ENCODE results near the gene PROB1. TPM values are rescaled to one million over a fixed set of nuclear protein-coding genes. Genes with fewer than 3 reads are reported as not detected.
"Not testable (repeated sequence)": the region's sequence is repeated elsewhere in the genome, so short reads cannot be mapped to it uniquely, and the experiment has no call there.

PROB1 gene
- total RNA-seq, 4 donors from 2014 or later: 0.08 to 0.44 (median 0.35) TPM

GRCh38 chr5:139410993-139411828 is 16.3 kb upstream of the PROB1 start:
- WGBS: 68% methylated on average over 17 of the region's 17 CpGs
- Histone ChIP-seq H3K4me1 (peaks cover 36% of the 10 kb centered on the region), H3K4me3 (no peak overlapping the region), H3K9me3 (no peaks in the 10 kb centered on the region), H3K27me3 (no peaks in the 10 kb centered on the region), H3K27ac (peak overlapping the region; percentile 28), H3K36me3 (no peaks in the 10 kb centered on the region)
- TF ChIP-seq POLR2A (IDR thresholded peaks at IDR 0.05): no peak
- no peak for TF ChIP-seq EP300 (IDR thresholded peaks at IDR 0.05)
- no peak for TF ChIP-seq POLR2AphosphoS5 (IDR thresholded peaks at IDR 0.05)
- TF ChIP-seq, protein P1, sequence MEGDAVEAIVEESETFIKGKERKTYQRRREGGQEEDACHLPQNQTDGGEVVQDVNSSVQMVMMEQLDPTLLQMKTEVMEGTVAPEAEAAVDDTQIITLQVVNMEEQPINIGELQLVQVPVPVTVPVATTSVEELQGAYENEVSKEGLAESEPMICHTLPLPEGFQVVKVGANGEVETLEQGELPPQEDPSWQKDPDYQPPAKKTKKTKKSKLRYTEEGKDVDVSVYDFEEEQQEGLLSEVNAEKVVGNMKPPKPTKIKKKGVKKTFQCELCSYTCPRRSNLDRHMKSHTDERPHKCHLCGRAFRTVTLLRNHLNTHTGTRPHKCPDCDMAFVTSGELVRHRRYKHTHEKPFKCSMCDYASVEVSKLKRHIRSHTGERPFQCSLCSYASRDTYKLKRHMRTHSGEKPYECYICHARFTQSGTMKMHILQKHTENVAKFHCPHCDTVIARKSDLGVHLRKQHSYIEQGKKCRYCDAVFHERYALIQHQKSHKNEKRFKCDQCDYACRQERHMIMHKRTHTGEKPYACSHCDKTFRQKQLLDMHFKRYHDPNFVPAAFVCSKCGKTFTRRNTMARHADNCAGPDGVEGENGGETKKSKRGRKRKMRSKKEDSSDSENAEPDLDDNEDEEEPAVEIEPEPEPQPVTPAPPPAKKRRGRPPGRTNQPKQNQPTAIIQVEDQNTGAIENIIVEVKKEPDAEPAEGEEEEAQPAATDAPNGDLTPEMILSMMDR (IDR thresholded peaks at IDR 0.05): no peak
- no peak for DNase-seq (ENCODE audit: low spot score in 2 of 2)

GRCh38 chr5:139410121-139410992 is 15.5 kb upstream of the PROB1 start:
- 55% methylated on average over 6 of the region's 6 CpGs for WGBS
- DNase-seq (ENCODE audit: low spot score in 2 of 2): no peak
- Histone ChIP-seq H3K9me3 (no peaks in the 10 kb centered on the region), H3K36me3 (no peaks in the 10 kb centered on the region), H3K4me1 (peaks cover 28% of the 10 kb centered on the region), H3K27me3 (no peaks in the 10 kb centered on the region), H3K4me3 (no peak overlapping the region), H3K27ac (peak overlapping the region; percentile 28)
- TF ChIP-seq EP300 (IDR thresholded peaks at IDR 0.05) (no peak), POLR2AphosphoS5 (IDR thresholded peaks at IDR 0.05) (no peak), POLR2A (IDR thresholded peaks at IDR 0.05) (no peak)
- TF ChIP-seq, protein P1 (IDR thresholded peaks at IDR 0.05): no peak

DNA sequence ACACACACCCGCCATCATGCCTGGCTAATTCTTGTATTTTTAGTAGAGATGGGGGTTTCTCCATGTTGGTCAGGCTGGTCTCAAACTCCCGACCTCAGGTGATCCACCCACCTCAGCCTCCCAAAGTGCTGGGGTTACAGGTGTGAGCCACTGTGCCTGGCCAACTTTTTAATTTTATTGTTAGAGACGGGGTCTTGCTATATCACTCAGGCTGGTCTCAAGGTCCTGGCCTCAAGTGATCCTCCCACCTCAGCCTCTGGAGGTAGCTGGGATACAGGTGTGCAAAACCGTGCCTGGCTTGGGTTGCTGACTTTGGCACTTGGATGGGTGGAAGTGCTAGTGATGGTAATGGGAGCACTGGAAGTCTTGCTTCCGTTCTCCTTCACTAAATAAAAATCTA is 14.2 kb upstream of the PROB1 start:
- H3K36me3 ChIP-seq; DNase-seq (ENCODE audit: low spot score in 2 of 2); H3K27me3 ChIP-seq; H3K9me3 ChIP-seq; H3K27ac ChIP-seq; H3K4me3 ChIP-seq: not testable (repeated sequence)
- WGBS: 82% methylated on average over 5 of the region's 5 CpGs
- H3K4me1 ChIP-seq: peaks cover 20% of the 10 kb centered on the region

- Histone ChIP-seq H3K27ac (no peak overlapping the region), H3K4me1 (peaks cover 26% of the 10 kb centered on the region), H3K27me3 (no peaks in the 10 kb centered on the region), H3K4me3 (no peak overlapping the region), H3K9me3 (no peaks in the 10 kb centered on the region), H3K36me3 (no peaks in the 10 kb centered on the region)
- no peak for DNase-seq (ENCODE audit: low spot score in 2 of 2)
- TF ChIP-seq, protein P1 (IDR thresholded peaks at IDR 0.05): no peak
- TF ChIP-seq POLR2A (IDR thresholded peaks at IDR 0.05): no peak
- TF ChIP-seq POLR2AphosphoS5 (IDR thresholded peaks at IDR 0.05): no peak
- no peak for TF ChIP-seq EP300 (IDR thresholded peaks at IDR 0.05)
- 77% methylated on average over 7 of the region's 7 CpGs for WGBS
These were observed 13.3 kb upstream of the PROB1 start for GRCh38 chr5:139408191-139408590.

GRCh38 chr5:139407517-139407916 is 12.6 kb upstream of the PROB1 start:
- no peaks in the 10 kb centered on the region for H3K9me3 ChIP-seq
- no peak overlapping the region for H3K27ac ChIP-seq
- DNase-seq (ENCODE audit: low spot score in 2 of 2): no peak
- TF ChIP-seq POLR2A (IDR thresholded peaks at IDR 0.05) (no peak), EP300 (IDR thresholded peaks at IDR 0.05) (no peak), POLR2AphosphoS5 (IDR thresholded peaks at IDR 0.05) (no peak)
- TF ChIP-seq, protein P1 (IDR thresholded peaks at IDR 0.05): no peak
- H3K4me1 ChIP-seq: peaks cover 29% of the 10 kb centered on the region
- no peaks in the 10 kb centered on the region for H3K27me3 ChIP-seq
- H3K36me3 ChIP-seq: no peaks in the 10 kb centered on the region
- no peak overlapping the region for H3K4me3 ChIP-seq

All from suprapubic skin (tissue), 4 donors.